ENCODE results near the gene DEFB121. TPM values are rescaled to one million over a fixed set of nuclear protein-coding genes. Genes with fewer than 3 reads are reported as not detected.
A peak's percentile ranks its signal among the peaks of the same experiment; 100 is the strongest.

The DEFB121 gene, protein sequence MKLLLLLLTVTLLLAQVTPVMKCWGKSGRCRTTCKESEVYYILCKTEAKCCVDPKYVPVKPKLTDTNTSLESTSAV
- total RNA-seq, result not detected

DNA sequence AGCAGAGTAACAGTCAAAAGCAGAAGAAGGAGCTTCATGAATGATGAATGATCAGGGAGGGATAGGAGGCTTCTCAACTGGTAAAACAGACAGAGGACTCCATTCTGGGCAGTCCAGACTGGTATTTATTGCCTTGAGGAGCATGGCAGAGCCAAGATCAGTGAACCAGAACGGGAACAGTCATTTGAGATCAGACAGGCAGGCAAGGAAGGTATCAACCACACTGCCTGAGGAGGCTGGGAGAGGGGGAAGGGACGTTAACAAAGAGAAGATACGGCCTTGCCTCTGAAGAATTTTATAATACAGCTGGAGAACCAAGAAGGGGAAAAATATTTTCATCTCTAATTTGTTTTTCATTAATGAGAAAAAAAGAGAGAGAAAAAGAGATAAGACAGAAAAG, at the start of gene DEFB121:
DEFB121 (minus strand) TSS at position 101 of the 400 bp plus-strand sequence; CDS start at position 38, 63 bp downstream.
- TF ChIP-seq CTCF (IDR thresholded peaks at IDR 0.05), result no peak
- no peaks in the 10 kb centered on the region for H3K4me1 ChIP-seq (ENCODE audit: control insufficient read depth in 1 of 2, low read depth in 2 of 2)
- H3K4me3 ChIP-seq, result no peak within 1 kb of the TSS
- no peaks in the 10 kb centered on the region for H3K36me3 ChIP-seq
- H3K9me3 ChIP-seq, result no peaks in the 10 kb centered on the region
- H3K27ac ChIP-seq, result no peak within 1 kb of the TSS
- H3K27me3 ChIP-seq (replicated peaks; ENCODE audit: insufficient read depth), result no peaks in the 10 kb centered on the region
- ATAC-seq (ENCODE audit: insufficient number of reproducible peaks, low FRiP score, low read depth) (no peak), DNase-seq (ENCODE audit: low spot score) (no peak)

GRCh38 chr20:31454361-31454760, 48.3 kb upstream of the DEFB121 start:
- no peak for ATAC-seq (ENCODE audit: insufficient number of reproducible peaks, low FRiP score, low read depth)
- Histone ChIP-seq H3K27ac (no peak overlapping the region), H3K36me3 (no peaks in the 10 kb centered on the region), H3K4me3 (no peak overlapping the region), H3K27me3 (replicated peaks; ENCODE audit: insufficient read depth) (no peaks in the 10 kb centered on the region), H3K9me3 (no peaks in the 10 kb centered on the region), H3K4me1 (ENCODE audit: control insufficient read depth in 1 of 2, low read depth in 2 of 2) (peaks cover 7 to 11% of the 10 kb centered on the region in 2 donors)
- no peak for TF ChIP-seq CTCF (IDR thresholded peaks at IDR 0.05)
- DNase-seq (ENCODE audit: low spot score), result no peak

GRCh38 chr20:31452575-31452974, 46.6 kb upstream of the DEFB121 start:
- Histone ChIP-seq H3K27ac (peak overlapping the region; percentile 84 to 86), H3K4me1 (ENCODE audit: control insufficient read depth in 1 of 2, low read depth in 2 of 2) (peaks cover 7 to 11% of the 10 kb centered on the region in 2 donors), H3K9me3 (no peaks in the 10 kb centered on the region), H3K36me3 (no peaks in the 10 kb centered on the region), H3K27me3 (replicated peaks; ENCODE audit: insufficient read depth) (no peaks in the 10 kb centered on the region), H3K4me3 (no peak overlapping the region)
- ATAC-seq (ENCODE audit: insufficient number of reproducible peaks, low FRiP score, low read depth), result peak; percentile 88
- DNase-seq (ENCODE audit: low spot score), result no peak
- TF ChIP-seq CTCF (IDR thresholded peaks at IDR 0.05), result no peak

- no peak overlapping the region for H3K4me3 ChIP-seq
- ATAC-seq (ENCODE audit: insufficient number of reproducible peaks, low FRiP score, low read depth) (no peak), DNase-seq (ENCODE audit: low spot score) (no peak)
- H3K4me1 ChIP-seq (ENCODE audit: control insufficient read depth in 1 of 2, low read depth in 2 of 2), result peaks cover 7 to 11% of the 10 kb centered on the region in 2 donors
- no peaks in the 10 kb centered on the region for H3K36me3 ChIP-seq
- no peak overlapping the region for H3K27ac ChIP-seq
- H3K27me3 ChIP-seq (replicated peaks; ENCODE audit: insufficient read depth), result no peaks in the 10 kb centered on the region
- H3K9me3 ChIP-seq, result no peaks in the 10 kb centered on the region
- no peak for TF ChIP-seq CTCF (IDR thresholded peaks at IDR 0.05)
These were observed 43.7 kb upstream of the DEFB121 start for GRCh38 chr20:31449511-31450414.

DNA sequence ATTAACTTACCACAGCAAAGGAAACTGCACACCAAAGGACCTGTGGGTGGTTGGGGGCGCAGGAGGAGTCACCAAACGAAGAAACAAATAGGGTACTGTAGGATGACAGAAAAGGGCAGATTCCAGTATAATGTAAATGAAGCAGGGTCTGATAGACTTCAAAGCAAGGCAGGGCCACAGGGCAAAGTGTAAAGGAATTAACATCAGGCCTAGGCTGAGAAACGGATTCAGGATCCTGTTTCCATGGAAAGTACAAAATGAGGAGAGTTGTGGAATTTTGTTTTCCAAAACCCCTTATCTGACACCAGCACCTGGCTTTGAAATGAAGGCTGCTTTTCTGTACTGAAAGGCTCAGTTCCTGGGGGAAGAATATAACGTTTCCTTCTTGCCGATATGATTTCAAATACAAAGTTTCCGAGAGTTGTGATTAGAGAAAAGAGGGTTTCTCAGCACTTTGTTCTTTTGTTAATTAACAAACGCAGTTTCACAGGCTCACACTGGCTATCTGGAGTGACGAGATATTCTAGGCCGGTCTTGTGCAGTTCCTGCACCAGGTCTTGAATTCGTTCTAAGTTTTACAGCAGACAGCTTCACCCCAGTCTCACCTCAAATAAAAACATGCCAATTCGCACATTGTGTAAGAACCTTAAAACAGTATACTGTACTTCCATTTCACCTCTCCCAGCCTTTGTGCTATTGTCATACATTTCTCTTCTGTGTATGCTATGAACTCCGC, 40.2 kb upstream of the DEFB121 start:
- Histone ChIP-seq H3K4me3 (no peak overlapping the region), H3K27ac (no peak overlapping the region), H3K27me3 (replicated peaks; ENCODE audit: insufficient read depth) (no peaks in the 10 kb centered on the region), H3K4me1 (ENCODE audit: control insufficient read depth in 1 of 2, low read depth in 2 of 2) (no peaks in the 10 kb centered on the region), H3K9me3 (no peaks in the 10 kb centered on the region), H3K36me3 (no peaks in the 10 kb centered on the region)
- no peak for DNase-seq (ENCODE audit: low spot score)
- no peak for ATAC-seq (ENCODE audit: insufficient number of reproducible peaks, low FRiP score, low read depth)
- TF ChIP-seq CTCF (IDR thresholded peaks at IDR 0.05), result no peak
